Sigmoid colon (tissue), 7 donors: ENCODE data around the gene TRIP10. TPM values are rescaled to one million over a fixed set of nuclear protein-coding genes. Genes with fewer than 3 reads are reported as not detected.

ENCODE experiments used
- DNase-seq: peaks from one replicate; pipeline ENCODE4 v3.0.0-alpha.2; 2019
- H3K27ac ChIP-seq, 4 donors: fragments of 200-600 bp; sonication (generic); one replicate each; pipeline ENCODE4 v1.5.1; 2016 to 2019; ENCODE audit warnings: mild to moderate bottlenecking in 1 of 4
- H3K27me3 ChIP-seq, 3 donors: fragments of 200-600 bp; sonication (generic); one replicate each; pipeline ENCODE4 v1.5.1; 2019; ENCODE audit warnings: mild to moderate bottlenecking in 1 of 3
- H3K36me3 ChIP-seq, 4 donors: fragments of 200-600 bp; sonication (generic); one replicate each; pipeline ENCODE4 v1.5.1; 2016 to 2019
- H3K4me1 ChIP-seq, 4 donors: fragments of 200-600 bp; sonication (generic); one replicate each; pipeline ENCODE4 v1.5.1; 2017 to 2019
- H3K4me3 ChIP-seq, 4 donors: fragments of 200-600 bp; sonication (generic); one replicate each; pipeline ENCODE4 v1.5.1; 2017 to 2019; ENCODE audit warnings: mild to moderate bottlenecking in 2 of 4, moderate library complexity in 1 of 4
- H3K9me3 ChIP-seq, 4 donors: fragments of 200-600 bp in 3 of 4; sonication (generic) in 3 of 4; one replicate each; pipeline versions ENCODE4 v1.5.1 to v1.6.1; 2013 to 2019
- EP300 ChIP-seq, 4 donors: sonication (generic); formaldehyde crosslinking; IDR thresholded peaks; one replicate each; pipeline ENCODE4 v1.6.1; 2017; ENCODE audit warnings: antibody characterized with exemption in 4 of 4
- POLR2A ChIP-seq, 2 donors: fragments of 450-650 bp; IDR thresholded peaks; one replicate each; pipeline ENCODE4 v1.6.1; 2016; ENCODE audit warnings: antibody characterized with exemption in 2 of 2, mild to moderate bottlenecking in 2 of 2, moderate library complexity in 2 of 2
- POLR2AphosphoS5 ChIP-seq, 4 donors: sonication (generic); formaldehyde crosslinking; IDR thresholded peaks; one replicate each; pipeline ENCODE4 v1.6.1; 2017; ENCODE audit warnings: antibody characterized with exemption in 4 of 4
- WGBS, 2 donors: extraction: QIAGEN DNeasy Blood & Tissue Kit; methylation state at CpG; one replicate each; pipeline ENCODE4 v1.1.7; 2013; 5-methylcytosine and 5-hydroxymethylcytosine counted together
- intact Hi-C: fragments of 100-400 bp; cut with DNase I; formaldehyde crosslinking; loops from one replicate; pipeline ENCODE4 v1.15.1; 2023
- polyA plus RNA-seq, 3 donors: library from polyadenylated mRNA; stranded (reverse); fragments of 200-250 nt; gene quantifications; one replicate each; pipeline ENCODE4 v1.2.3, GENCODE V29; 2013
- total RNA-seq, 4 donors: library from RNA; depleted of rRNA; stranded (reverse); fragments of >200 nt; gene quantifications; one replicate each; pipeline ENCODE4 v1.1.0, GENCODE V29; 2016
- TF ChIP-seq, protein P1 (sequence below), 4 experiments: fragments of 450-650 bp in 3 of 4; fragments of 200-600 bp in 1 of 4; IDR thresholded peaks; one replicate each; pipeline ENCODE4 v1.5.1; 2016 to 2019; ENCODE audit warnings: antibody characterized with exemption in 4 of 4, mild to moderate bottlenecking in 3 of 4, moderate library complexity in 2 of 4
- donor health status: healthy with polysubstance abuse.
- donor health status: Bipolar disorder and iron deficiency.
- donor health status: healthy.

Gene TRIP10
- total and polyA plus RNA-seq, 7 donors: 49.5 to 117 (median 76.7) TPM

DNA sequence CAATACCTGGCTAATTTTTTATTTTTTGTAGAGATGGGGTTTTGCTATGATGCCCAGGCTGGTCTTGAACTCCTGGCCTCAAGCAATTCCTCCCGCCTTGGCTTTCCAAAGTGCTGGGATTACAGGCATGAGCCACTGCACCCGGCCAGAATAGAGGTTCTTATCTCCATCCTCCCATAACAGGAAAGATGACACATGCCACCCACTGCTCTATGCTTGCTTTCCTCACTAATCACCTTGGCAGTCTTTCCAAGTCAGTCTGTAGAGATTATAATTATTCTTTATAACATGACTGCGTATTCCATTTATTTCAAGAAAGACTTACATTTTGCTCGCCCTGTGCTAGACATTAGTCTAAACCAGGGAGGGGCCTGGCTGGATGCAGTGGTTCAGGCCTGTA, 39.7 kb downstream of the TRIP10 start:
- DNase-seq: no peak
- H3K4me1 ChIP-seq: no peaks in the 10 kb centered on the region
- H3K36me3 ChIP-seq: no peaks in the 10 kb centered on the region
- 76 to 80% methylated on average over 4 of the region's 4 CpGs for WGBS, 2 donors
- intact Hi-C loops: no loop called here
- no peak overlapping the region for H3K27ac ChIP-seq
- no peaks in the 10 kb centered on the region for H3K27me3 ChIP-seq
- no peak overlapping the region for H3K4me3 ChIP-seq
- TF ChIP-seq, protein P1, sequence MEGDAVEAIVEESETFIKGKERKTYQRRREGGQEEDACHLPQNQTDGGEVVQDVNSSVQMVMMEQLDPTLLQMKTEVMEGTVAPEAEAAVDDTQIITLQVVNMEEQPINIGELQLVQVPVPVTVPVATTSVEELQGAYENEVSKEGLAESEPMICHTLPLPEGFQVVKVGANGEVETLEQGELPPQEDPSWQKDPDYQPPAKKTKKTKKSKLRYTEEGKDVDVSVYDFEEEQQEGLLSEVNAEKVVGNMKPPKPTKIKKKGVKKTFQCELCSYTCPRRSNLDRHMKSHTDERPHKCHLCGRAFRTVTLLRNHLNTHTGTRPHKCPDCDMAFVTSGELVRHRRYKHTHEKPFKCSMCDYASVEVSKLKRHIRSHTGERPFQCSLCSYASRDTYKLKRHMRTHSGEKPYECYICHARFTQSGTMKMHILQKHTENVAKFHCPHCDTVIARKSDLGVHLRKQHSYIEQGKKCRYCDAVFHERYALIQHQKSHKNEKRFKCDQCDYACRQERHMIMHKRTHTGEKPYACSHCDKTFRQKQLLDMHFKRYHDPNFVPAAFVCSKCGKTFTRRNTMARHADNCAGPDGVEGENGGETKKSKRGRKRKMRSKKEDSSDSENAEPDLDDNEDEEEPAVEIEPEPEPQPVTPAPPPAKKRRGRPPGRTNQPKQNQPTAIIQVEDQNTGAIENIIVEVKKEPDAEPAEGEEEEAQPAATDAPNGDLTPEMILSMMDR (IDR thresholded peaks at IDR 0.05): no peak
- TF ChIP-seq POLR2A (IDR thresholded peaks at IDR 0.05) (no peak), EP300 (IDR thresholded peaks at IDR 0.05) (no peak), POLR2AphosphoS5 (IDR thresholded peaks at IDR 0.05) (no peak)
- H3K9me3 ChIP-seq: no peaks in the 10 kb centered on the region

DNA sequence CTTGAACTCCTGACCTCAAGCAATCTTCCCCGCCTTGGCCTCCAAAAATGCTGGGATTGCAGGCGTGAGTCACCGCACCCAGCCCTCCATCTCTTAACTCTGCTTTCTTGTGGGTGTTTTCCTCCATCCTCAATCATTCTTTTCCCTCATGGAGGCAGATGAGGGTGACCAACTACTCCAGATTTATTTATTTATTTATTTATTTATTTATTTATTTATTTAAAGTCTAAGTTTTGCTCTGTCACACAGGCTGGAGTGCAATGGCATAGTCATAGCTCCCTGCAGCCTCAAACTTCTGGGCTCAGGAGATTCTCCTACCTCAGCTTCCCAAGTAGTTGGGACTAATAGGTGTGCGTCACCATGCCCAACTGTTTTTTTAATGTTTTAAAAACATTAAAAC, 47.9 kb downstream of the TRIP10 start:
- no peak for TF ChIP-seq POLR2AphosphoS5 (IDR thresholded peaks at IDR 0.05)
- TF ChIP-seq POLR2A (IDR thresholded peaks at IDR 0.05): no peak
- TF ChIP-seq, protein P1 (IDR thresholded peaks at IDR 0.05): no peak
- TF ChIP-seq EP300 (IDR thresholded peaks at IDR 0.05): no peak
- no peak overlapping the region for H3K27ac ChIP-seq
- H3K9me3 ChIP-seq: no peaks in the 10 kb centered on the region
- H3K27me3 ChIP-seq: peaks cover 0 to 3% (median 0%) of the 10 kb centered on the region in 3 donors
- H3K4me3 ChIP-seq: no peak overlapping the region
- H3K36me3 ChIP-seq: no peaks in the 10 kb centered on the region
- no peaks in the 10 kb centered on the region for H3K4me1 ChIP-seq
- 84 to 96% methylated on average over 4 of the region's 4 CpGs for WGBS, 2 donors
- intact Hi-C loops: no loop called here
- no peak for DNase-seq

DNA sequence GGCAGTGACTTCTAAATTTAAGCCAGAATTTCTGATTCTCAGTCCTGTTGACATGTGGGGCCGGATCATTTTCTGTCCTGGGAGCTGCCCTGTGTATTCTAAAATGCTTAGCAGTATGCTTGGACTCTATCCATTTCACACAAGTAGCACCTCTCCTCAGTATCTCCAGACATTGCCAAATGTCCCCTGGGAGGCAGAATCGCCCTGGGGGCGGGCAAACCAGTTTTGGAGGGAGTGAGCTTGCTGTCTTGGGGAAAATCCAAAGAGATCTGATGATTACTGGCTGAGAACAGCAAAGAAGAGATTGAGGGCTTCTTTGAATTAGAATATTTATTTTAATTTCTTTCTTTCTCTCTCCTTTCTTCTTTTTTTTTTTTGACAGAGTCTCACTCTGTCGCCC, 49.4 kb downstream of the TRIP10 start:
- peaks cover 0 to 3% (median 0%) of the 10 kb centered on the region in 3 donors for H3K27me3 ChIP-seq
- no peaks in the 10 kb centered on the region for H3K36me3 ChIP-seq
- no peak for DNase-seq
- no peaks in the 10 kb centered on the region for H3K4me1 ChIP-seq
- TF ChIP-seq POLR2AphosphoS5 (IDR thresholded peaks at IDR 0.05): no peak
- no peak for TF ChIP-seq POLR2A (IDR thresholded peaks at IDR 0.05)
- no peak for TF ChIP-seq EP300 (IDR thresholded peaks at IDR 0.05)
- TF ChIP-seq, protein P1 (IDR thresholded peaks at IDR 0.05): no peak
- no peak overlapping the region for H3K4me3 ChIP-seq
- no peaks in the 10 kb centered on the region for H3K9me3 ChIP-seq
- H3K27ac ChIP-seq: no peak overlapping the region
- intact Hi-C loops: no loop called here
- 88 to 90% methylated on average over 4 of the region's 4 CpGs for WGBS, 2 donors

DNA sequence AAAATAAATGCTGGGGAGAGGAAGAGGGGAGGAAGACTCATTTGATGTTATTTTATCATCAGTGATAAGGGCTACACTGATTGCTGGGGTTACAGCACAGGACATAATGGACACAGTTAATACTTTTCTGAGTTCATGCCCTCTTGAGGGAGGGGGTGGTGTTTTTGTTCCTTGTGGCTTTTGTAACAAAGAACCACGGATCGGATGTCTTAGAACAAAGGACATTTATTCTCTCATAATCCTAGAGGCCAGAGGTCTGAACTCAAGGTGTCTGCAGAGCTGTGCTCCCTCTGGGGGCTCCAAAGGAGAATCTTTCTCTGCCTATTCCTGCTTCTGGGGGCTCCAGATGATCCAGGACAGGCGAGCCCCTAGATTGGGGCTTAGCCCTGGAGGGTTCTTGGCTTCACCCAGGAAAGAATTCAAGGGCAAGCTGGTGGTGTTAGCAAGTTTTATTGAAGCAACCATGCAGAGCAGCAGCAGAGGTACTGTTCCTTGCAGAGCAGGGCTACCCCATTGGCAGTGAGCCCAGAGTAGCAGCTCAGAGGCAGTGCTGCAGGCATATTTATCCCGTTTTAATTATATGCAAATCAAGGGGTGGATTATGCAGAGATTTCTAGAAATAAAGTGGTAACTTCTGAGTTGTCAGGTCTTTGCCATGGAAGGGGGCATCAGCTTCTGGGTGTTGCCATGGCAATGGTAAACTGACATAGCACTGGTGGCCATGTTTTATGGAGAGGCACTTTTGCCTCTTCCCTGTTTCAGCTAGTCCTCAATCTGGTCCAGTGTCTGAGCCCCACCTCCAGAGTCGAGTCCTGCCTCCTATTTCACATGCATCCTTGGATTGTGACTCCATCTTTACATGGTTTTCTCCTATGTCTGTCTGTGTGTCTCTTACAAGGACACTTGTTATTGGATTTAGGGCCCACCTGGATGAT, 51.0 kb downstream of the TRIP10 start:
- no peak for DNase-seq
- intact Hi-C loops: no loop called here
- H3K27me3 ChIP-seq: peaks cover 0 to 1% (median 0%) of the 10 kb centered on the region in 3 donors
- peaks cover 0 to 8% (median 2%) of the 10 kb centered on the region in 4 donors for H3K9me3 ChIP-seq
- H3K4me3 ChIP-seq: no peak overlapping the region
- no peaks in the 10 kb centered on the region for H3K4me1 ChIP-seq
- no peaks in the 10 kb centered on the region for H3K36me3 ChIP-seq
- no peak for TF ChIP-seq POLR2AphosphoS5 (IDR thresholded peaks at IDR 0.05)
- TF ChIP-seq POLR2A (IDR thresholded peaks at IDR 0.05): no peak
- TF ChIP-seq EP300 (IDR thresholded peaks at IDR 0.05): no peak
- TF ChIP-seq, protein P1 (IDR thresholded peaks at IDR 0.05): no peak
- no peak overlapping the region for H3K27ac ChIP-seq
- WGBS, 2 donors: 65 to 69% methylated on average over 5 of the region's 5 CpGs
